GM10248 (cell line): ENCODE measurements around the gene CACNA1C.

Source experiments
- CTCF ChIA-PET: fragments of 300-600 bp; sonication (Branson Sonifier 250); formaldehyde crosslinking; extraction: SDS; loops from one replicate; lab custom pipeline; 2021; ENCODE audit warnings: antibody characterized with exemption; lab: Yijun Ruan, JAX
- POLR2A ChIA-PET: fragments of 350-650 bp; sonication (Branson Sonifier 250); formaldehyde crosslinking; extraction: SDS; loops from one replicate; lab custom pipeline; 2020; ENCODE audit warnings: antibody characterized with exemption; lab: Yijun Ruan, JAX
- DNase-seq: peaks from one replicate; pipeline ENCODE4 v3.0.0; 2012; ENCODE audit errors: extremely low spot score
- TF ChIP-seq, protein P1 (sequence below): IDR thresholded peaks from 2 replicates; pipeline ENCODE4 v1.5.1; 2012; ENCODE audit warnings: mild to moderate bottlenecking, low read depth; ENCODE audit errors: extremely low read depth, missing control alignments, control extremely low read depth

CACNA1C gene

DNA sequence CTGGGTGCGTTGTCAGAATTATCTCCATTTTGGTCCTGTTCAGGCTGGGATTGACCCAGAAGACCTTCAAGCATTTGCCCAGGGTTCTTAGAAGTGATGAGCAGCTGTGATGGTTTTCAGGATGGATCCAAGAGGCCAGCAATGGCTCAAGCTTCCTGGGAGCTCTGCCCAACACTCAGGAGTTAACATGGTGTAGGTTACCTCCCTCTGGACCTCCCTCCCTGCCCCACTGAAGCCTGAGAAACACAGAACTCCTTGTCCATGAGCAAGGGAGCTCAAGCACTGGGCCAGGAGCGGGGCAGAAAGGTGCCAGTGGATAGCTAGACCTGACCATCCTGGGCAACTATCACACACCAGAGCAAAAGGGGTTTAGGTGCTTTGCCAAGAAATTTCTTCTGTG lies 593.6 kb downstream of the CACNA1C start:
- DNase-seq: no peak
- POLR2A ChIA-PET: no interaction called here
- CTCF ChIA-PET: interaction anchor here (0.9 kb wide), 1 partner anchor 453 kb away, joined by 3 read pairs; no protein-coding TSS in a partner anchor
- TF ChIP-seq, protein P1, sequence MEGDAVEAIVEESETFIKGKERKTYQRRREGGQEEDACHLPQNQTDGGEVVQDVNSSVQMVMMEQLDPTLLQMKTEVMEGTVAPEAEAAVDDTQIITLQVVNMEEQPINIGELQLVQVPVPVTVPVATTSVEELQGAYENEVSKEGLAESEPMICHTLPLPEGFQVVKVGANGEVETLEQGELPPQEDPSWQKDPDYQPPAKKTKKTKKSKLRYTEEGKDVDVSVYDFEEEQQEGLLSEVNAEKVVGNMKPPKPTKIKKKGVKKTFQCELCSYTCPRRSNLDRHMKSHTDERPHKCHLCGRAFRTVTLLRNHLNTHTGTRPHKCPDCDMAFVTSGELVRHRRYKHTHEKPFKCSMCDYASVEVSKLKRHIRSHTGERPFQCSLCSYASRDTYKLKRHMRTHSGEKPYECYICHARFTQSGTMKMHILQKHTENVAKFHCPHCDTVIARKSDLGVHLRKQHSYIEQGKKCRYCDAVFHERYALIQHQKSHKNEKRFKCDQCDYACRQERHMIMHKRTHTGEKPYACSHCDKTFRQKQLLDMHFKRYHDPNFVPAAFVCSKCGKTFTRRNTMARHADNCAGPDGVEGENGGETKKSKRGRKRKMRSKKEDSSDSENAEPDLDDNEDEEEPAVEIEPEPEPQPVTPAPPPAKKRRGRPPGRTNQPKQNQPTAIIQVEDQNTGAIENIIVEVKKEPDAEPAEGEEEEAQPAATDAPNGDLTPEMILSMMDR: no peak

DNA sequence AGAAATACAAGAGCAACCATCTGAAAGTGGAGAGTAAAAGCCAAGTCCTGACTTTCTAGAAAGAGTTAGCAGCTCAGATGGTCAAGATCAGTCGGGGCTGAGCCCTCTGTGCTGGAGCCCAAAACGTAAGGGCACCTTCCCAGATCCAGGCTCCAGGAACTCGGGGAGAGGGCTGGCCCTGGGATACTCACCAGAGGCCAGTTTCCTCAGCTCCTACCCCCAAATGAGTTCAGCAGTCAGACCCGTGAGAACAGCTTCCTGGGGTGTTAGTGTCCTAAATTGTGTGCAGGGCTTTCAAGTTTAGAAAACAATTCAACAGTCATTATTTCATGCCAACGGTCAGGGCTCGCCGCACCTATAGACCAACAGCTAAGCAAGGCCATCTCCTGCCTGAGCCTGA lies 594.4 kb downstream of the CACNA1C start:
- no peak for DNase-seq
- POLR2A ChIA-PET: no interaction called here
- TF ChIP-seq, protein P1: no peak
- CTCF ChIA-PET: no interaction called here

DNA sequence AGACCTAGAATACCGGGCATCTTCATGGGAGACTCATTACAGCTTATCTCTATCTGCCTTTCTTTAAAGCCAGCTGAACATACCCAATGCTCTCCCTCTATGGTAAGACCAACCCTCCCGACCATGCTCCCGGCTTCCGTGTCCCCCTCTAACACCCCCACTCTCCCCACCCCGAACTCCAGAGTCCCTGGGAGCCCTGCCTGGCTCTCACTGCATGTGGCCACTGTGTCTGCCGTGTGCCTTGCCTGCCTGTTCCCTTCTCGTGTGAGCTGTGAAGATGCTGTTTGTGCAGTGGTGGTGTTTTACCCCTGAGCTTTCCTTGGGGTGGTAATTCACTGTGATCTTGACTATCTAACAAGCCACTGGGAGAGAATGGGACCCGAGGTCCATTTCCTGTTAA lies 595.6 kb downstream of the CACNA1C start:
- ChIA-PET POLR2A (no interaction called here), CTCF (no interaction called here)
- TF ChIP-seq, protein P1: no peak
- DNase-seq: no peak

DNA sequence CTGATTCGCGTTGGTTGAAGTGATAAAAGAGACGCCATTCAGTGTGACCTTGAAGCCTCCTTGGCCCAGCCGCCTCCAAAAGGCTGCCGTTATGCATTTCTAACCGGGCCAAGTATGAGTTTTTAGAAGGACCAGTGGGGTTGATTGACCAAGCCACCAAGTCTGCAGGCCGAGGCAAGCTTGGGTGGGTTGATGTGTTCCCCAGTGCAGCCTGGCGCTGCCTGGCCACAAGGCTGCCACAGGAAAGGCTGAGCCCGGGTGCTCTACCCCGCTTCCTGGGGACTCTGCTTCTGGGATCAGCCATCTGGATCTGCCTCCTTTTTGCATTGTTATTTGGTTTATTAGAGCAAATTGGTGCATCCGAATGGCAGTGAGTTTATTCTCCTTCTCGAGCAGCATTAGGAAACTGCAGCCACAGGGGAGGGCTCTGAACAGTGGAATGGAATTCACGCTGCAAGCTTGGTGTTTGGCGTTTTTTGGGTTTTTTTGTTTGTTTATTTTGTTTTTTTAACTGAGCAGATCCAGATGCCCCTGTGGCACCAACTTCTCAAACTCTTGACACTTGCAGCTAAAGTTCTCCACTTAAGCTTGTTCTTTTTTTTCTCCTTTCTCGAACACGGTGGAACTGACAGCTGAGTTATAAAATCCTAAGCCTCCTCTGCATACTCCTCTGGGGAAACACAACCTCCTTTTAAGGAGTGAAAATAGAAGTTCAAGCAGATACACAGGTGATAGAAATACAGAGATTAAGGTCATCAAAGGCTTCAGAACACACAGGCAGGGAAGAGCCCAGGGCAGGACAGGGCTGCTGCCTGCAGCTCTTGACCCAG lies 596.6 kb downstream of the CACNA1C start:
- TF ChIP-seq, protein P1: no peak
- ChIA-PET CTCF (no interaction called here), POLR2A (no interaction called here)
- DNase-seq: no peak

DNA sequence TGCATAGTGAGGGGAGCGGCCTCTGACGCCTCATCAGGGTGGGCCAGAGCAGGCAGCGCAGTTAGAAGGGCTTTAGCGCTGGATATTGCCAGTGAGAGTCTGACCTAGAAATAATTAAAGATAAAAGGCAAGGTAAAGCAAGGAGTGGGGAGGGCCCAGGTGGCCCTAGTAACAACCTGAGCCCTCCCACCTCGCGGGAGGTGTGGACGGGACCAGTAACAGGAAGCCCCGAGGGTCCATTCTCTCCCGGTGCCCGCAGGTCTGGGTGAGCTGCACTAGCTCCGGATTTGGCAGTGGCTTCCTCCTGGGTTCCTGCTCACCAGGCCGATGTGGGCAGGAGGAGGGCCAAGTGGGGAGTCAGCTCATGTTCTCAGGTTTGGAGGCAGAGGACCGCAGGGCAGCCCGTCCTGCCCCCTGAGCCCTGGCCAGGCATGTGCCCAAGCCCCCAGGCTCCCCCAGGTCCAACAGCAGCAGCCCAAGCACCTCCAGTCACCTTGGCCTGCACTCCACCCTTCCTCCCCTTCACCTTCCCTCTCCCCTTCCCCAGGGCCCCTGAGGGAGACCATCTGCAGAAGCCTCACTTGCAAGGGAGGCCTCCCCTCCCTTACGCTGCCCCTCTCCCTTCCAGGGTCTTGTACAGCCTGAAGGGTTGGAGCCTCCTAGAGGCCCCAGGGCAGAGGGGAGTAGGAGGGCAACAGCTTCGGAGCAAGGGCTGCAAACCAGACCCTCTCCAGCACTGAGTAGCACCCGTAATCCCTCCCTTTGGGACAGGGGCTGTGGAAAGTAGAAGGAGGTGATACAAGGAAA lies 597.7 kb downstream of the CACNA1C start:
- DNase-seq: no peak
- POLR2A ChIA-PET: no interaction called here
- CTCF ChIA-PET: no interaction called here
- TF ChIP-seq, protein P1: no peak

DNA sequence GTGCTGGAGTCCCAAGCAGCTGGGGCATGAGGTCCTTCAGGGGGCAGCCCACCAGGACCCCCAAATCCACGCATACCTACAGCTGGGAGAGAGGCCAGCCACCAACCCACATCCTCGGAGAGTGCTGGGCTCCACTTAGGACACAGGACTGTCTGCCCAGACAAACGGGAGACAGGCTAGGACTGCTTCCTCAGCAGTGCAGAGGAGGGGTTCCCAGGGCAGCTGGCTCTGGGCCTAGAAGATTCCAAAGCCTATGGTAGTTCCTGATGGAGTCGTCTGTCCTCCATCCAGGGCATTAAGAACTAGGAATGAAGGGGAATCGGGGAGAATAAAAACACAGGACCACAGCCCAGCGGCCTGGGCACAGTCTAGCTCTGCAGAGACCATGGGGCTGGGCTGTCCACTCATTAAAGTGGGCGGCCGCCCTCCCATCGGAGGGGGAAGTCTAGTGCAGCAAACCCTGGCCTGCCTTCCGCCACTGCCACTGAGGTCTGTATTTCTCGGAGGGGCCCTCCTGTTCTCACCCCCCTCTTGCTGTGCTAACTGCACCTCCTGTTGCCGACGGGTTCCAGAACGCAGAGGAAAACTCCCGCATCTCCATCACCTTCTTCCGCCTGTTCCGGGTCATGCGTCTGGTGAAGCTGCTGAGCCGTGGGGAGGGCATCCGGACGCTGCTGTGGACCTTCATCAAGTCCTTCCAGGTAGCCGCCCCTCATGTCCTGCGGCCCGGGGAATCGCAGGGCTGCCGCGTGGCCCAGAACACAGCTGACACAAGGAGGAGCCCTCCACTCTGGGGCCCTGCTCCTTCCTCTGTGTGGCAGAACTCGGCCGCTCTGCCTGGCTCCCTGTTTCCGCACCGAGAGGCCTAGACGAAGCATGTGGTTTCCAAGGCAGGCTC lies 598.5 kb downstream of the CACNA1C start:
- ChIA-PET POLR2A (no interaction called here), CTCF (no interaction called here)
- TF ChIP-seq, protein P1: no peak
- DNase-seq: no peak
